GM10266 (cell line): ENCODE results near the gene HHEX.
"Not testable (repeated sequence)": the region's sequence is repeated elsewhere in the genome, so short reads cannot be mapped to it uniquely, and the experiment has no call there.

ENCODE experiments used
- DNase-seq: peaks from one replicate; pipeline ENCODE4 v3.0.0; 2012; ENCODE audit errors: extremely low spot score
- TF ChIP-seq, protein P1 (sequence below): IDR thresholded peaks from 2 replicates; pipeline ENCODE4 v1.5.1; 2012; ENCODE audit warnings: mild to moderate bottlenecking, low read depth; ENCODE audit not compliant: control insufficient read depth, insufficient read depth; ENCODE audit errors: missing control alignments

HHEX gene

DNA sequence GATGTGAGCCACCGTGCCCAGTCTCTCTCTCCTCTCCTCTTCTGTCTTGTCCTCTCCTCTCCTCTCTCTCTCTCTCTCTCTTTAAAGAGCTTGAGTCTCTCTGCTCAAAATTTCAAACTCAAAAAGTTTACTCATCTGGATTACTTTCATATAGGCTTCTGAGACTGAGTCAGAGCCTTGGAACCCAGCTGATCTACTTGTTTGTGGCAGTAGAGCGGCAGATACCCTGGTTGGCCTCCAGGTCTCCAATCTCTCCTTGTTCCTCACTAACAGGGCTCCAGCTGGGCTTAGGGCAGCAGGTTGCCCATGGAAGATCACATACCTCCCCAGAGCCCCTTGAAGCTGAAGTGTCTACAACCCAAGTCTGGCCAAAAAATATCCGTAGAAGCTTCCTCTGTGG lies 51.0 kb downstream of the HHEX start:
- TF ChIP-seq, protein P1, sequence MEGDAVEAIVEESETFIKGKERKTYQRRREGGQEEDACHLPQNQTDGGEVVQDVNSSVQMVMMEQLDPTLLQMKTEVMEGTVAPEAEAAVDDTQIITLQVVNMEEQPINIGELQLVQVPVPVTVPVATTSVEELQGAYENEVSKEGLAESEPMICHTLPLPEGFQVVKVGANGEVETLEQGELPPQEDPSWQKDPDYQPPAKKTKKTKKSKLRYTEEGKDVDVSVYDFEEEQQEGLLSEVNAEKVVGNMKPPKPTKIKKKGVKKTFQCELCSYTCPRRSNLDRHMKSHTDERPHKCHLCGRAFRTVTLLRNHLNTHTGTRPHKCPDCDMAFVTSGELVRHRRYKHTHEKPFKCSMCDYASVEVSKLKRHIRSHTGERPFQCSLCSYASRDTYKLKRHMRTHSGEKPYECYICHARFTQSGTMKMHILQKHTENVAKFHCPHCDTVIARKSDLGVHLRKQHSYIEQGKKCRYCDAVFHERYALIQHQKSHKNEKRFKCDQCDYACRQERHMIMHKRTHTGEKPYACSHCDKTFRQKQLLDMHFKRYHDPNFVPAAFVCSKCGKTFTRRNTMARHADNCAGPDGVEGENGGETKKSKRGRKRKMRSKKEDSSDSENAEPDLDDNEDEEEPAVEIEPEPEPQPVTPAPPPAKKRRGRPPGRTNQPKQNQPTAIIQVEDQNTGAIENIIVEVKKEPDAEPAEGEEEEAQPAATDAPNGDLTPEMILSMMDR, result no peak
- DNase-seq, result no peak

DNA sequence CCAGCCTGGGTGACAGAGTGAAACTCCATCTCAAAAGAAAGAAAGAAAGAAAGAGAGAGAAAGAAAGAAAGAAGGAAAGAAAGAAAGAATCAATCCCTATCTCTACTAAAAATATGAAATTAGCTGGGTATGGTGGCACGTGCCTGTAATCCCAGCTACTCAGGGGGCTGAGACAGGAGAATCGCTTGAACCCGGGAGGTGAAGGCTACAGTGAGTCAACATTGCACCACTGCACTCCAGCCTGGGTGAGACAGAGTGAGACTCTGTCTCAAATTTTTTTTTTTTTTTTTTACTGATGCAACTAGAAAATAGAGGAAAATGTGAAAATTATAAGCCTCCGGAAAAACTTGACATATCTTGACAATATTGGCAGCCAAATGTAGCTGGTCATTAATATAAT lies 52.0 kb downstream of the HHEX start:
- not testable (repeated sequence) for DNase-seq

DNA sequence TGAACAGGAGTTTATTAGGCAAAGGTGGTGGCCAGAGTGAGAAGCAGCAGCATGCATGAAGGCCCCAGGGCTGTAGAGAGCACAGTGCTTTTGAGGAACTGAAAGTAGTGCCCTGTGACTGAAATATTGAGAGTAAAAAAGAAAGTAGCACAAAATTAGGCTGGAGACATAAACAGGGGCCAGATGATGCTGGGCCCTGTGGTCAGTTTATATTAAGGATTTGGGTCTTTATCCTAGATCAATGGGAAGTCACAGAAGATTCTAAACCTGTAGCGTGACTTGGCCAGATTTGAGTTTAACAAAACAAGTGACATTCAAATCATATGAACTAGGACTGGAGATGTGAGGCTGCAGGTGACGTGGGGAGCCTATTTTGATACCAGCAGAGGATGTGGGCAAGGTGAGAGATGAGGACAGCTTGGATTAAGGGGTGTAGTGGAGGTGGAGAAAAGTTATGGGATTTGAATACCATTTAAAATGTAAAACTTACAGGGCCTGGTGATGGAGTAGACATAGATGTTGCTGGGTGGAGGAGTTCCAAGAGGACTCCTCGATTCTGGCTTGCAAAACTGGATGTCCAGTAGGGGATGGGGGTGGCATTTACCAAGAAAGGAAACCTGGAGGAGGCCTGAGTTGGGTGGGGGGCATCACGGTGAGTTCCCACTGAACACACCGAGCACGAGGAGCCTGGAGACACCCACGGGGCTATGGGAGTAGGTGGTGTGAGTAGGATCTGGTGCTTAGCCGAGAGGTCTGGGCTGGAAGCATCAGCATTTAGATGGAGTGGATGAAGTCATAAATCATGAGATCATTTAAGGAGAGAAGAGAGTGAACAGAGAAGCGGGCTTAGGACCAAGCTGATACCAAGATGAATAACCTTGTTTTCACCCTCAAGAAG lies 52.8 kb downstream of the HHEX start:
- DNase-seq, result peak; percentile 69

More for the DNA sequence above, 52.8 kb downstream of the HHEX start:
- TF ChIP-seq, protein P1, result no peak
